Smooth muscle cell (in vitro differentiated cells): ENCODE results near the gene NR2F1. TPM values are rescaled to one million over a fixed set of nuclear protein-coding genes. Genes with fewer than 3 reads are reported as not detected.

Source experiments
- DNase-seq: peaks from one replicate; lab custom pipeline; 2025; ENCODE audit not compliant: unreplicated experiment; lab: John Stamatoyannopoulos, UW
- H2AFZ ChIP-seq: fragments of 200-600 bp; sonication (generic); 2 replicates; pipeline ENCODE4 v1.6.0; 2016; ENCODE audit warnings: antibody characterized with exemption, low read depth, mild to moderate bottlenecking
- H3F3A ChIP-seq: fragments of 200-600 bp; sonication (generic); 2 replicates; pipeline ENCODE4 v1.6.0; 2017; ENCODE audit warnings: antibody characterized with exemption, low read depth
- H3K27ac ChIP-seq: fragments of 200-600 bp; sonication (generic); 2 replicates; pipeline ENCODE4 v1.5.1; 2016; ENCODE audit warnings: low read depth, mild to moderate bottlenecking
- H3K27me3 ChIP-seq: fragments of 200-600 bp; sonication (generic); 2 replicates; pipeline ENCODE4 v1.6.1; 2016; ENCODE audit warnings: low read depth, mild to moderate bottlenecking
- H3K36me3 ChIP-seq: fragments of 200-600 bp; sonication (generic); 2 replicates; pipeline ENCODE4 v1.5.1; 2016; ENCODE audit warnings: low read depth
- H3K4me1 ChIP-seq: fragments of 200-600 bp; sonication (generic); 2 replicates; pipeline ENCODE4 v1.5.1; 2016; ENCODE audit warnings: low read depth
- H3K4me2 ChIP-seq: fragments of 200-600 bp; sonication (generic); 2 replicates; pipeline ENCODE4 v1.6.0; 2016; ENCODE audit warnings: mild to moderate bottlenecking
- H3K4me3 ChIP-seq: fragments of 200-600 bp; sonication (generic); 2 replicates; pipeline ENCODE4 v1.5.1; 2016; ENCODE audit warnings: mild to moderate bottlenecking
- H3K79me2 ChIP-seq: fragments of 200-600 bp; sonication (generic); 2 replicates; pipeline ENCODE4 v1.6.0; 2016; ENCODE audit warnings: low read depth, mild to moderate bottlenecking
- H3K9ac ChIP-seq: fragments of 200-600 bp; sonication (generic); 2 replicates; pipeline ENCODE4 v1.6.0; 2016; ENCODE audit warnings: low read depth
- H3K9me3 ChIP-seq: fragments of 200-600 bp; sonication (generic); replicated peaks from 2 replicates; pipeline ENCODE4 v1.5.1; 2016; ENCODE audit warnings: low read depth
- H4K20me1 ChIP-seq: fragments of 200-600 bp; sonication (generic); 2 replicates; pipeline ENCODE4 v1.6.0; 2016; ENCODE audit warnings: low read depth
- CTCF ChIP-seq: fragments of 200-600 bp; sonication (generic); IDR thresholded peaks from 2 replicates; pipeline ENCODE4 v1.5.1; 2017; ENCODE audit warnings: borderline replicate concordance, mild to moderate bottlenecking, antibody characterized with exemption; ENCODE audit not compliant: insufficient read depth, poor library complexity, severe bottlenecking
- WGBS: methylation state at CpG from one replicate; pipeline ENCODE4 v1.1.7; 2016; ENCODE audit warnings: low lambda C conversion rate; 5-methylcytosine and 5-hydroxymethylcytosine counted together
- polyA plus RNA-seq: library from polyadenylated mRNA; unstranded; fragments of >200 nt; fragmentation: Nextera tagmentation; extraction: Ambion mirVana; gene quantifications from 2 replicates; pipeline ENCODE4 v1.2.1, GENCODE V29; 2016
- total RNA-seq: library from RNA; depleted of rRNA; stranded (reverse); fragments of >200 nt; gene quantifications from 2 replicates; pipeline ENCODE4 v1.2.3, GENCODE V29; 2014

The NR2F1 gene
- total and polyA plus RNA-seq, 2 experiments from 2014 or later, result 6.0 to 8.2 TPM

- Histone ChIP-seq H2AFZ (no peak overlapping the region), H3K9me3 (no peaks in the 10 kb centered on the region), H3K79me2 (no peaks in the 10 kb centered on the region), H4K20me1 (peaks cover 4% of the 10 kb centered on the region), H3K27me3 (peaks cover 99% of the 10 kb centered on the region), H3K4me3 (no peak overlapping the region), H3K36me3 (no peaks in the 10 kb centered on the region), H3K4me2 (no peak overlapping the region), H3K9ac (no peak overlapping the region), H3F3A (peaks cover 11% of the 10 kb centered on the region), H3K4me1 (peaks cover 12% of the 10 kb centered on the region), H3K27ac (no peak overlapping the region)
- TF ChIP-seq CTCF, result no peak
- 9% methylated on average over 17 of the region's 17 CpGs for WGBS
- DNase-seq, result no peak
These were observed 27.7 kb downstream of the NR2F1 start for GRCh38 chr5:93610581-93611272.

GRCh38 chr5:93611273-93611975, 28.4 kb downstream of the NR2F1 start:
- H3K27me3 ChIP-seq, result peaks cover 99% of the 10 kb centered on the region
- H3K79me2 ChIP-seq, result no peaks in the 10 kb centered on the region
- no peak overlapping the region for H3K9ac ChIP-seq
- no peak for TF ChIP-seq CTCF
- H4K20me1 ChIP-seq, result peaks cover 4% of the 10 kb centered on the region
- no peak for DNase-seq
- no peaks in the 10 kb centered on the region for H3K36me3 ChIP-seq
- H3K4me3 ChIP-seq, result no peak overlapping the region
- H3F3A ChIP-seq, result peaks cover 11% of the 10 kb centered on the region
- no peaks in the 10 kb centered on the region for H3K9me3 ChIP-seq
- H3K4me2 ChIP-seq, result peak overlapping the region; percentile 73
- peaks cover 12% of the 10 kb centered on the region for H3K4me1 ChIP-seq
- no peak overlapping the region for H3K27ac ChIP-seq
- H2AFZ ChIP-seq, result no peak overlapping the region
- WGBS, result 9% methylated on average over 9 of the region's 9 CpGs

GRCh38 chr5:93611976-93612854, 29.2 kb downstream of the NR2F1 start:
- Histone ChIP-seq H3K4me1 (peaks cover 9% of the 10 kb centered on the region), H4K20me1 (peaks cover 4% of the 10 kb centered on the region), H3K79me2 (no peaks in the 10 kb centered on the region), H2AFZ (no peak overlapping the region), H3K27me3 (peaks cover 99% of the 10 kb centered on the region), H3K4me3 (peak overlapping the region; percentile 7), H3K9me3 (no peaks in the 10 kb centered on the region), H3K36me3 (no peaks in the 10 kb centered on the region), H3K9ac (no peak overlapping the region), H3K4me2 (peak overlapping the region; percentile 73), H3K27ac (no peak overlapping the region), H3F3A (peaks cover 10% of the 10 kb centered on the region)
- under 1% methylated on average over 36 of the region's 43 CpGs for WGBS
- TF ChIP-seq CTCF, result no peak
- no peak for DNase-seq
